NT2/D1 (cell line): ENCODE data around the gene BBS5.

Experiments
- DNase-seq: peaks from one replicate; pipeline ENCODE4 v3.0.0-alpha.2; 2011; ENCODE audit warnings: low read depth, low spot score
- H3K27me3 ChIP-seq: 2 replicates; pipeline ENCODE4 v1.6.0; 2011; ENCODE audit warnings: mild to moderate bottlenecking; ENCODE audit not compliant: insufficient read length, insufficient read depth
- H3K36me3 ChIP-seq: 2 replicates; pipeline ENCODE4 v1.6.1; 2011; ENCODE audit warnings: mild to moderate bottlenecking, low read length, mixed read lengths; ENCODE audit not compliant: insufficient read depth, insufficient read length
- H3K4me1 ChIP-seq: 2 replicates; pipeline ENCODE4 v1.5.1; 2011; ENCODE audit not compliant: insufficient read depth, insufficient read length
- H3K4me3 ChIP-seq: 2 replicates; pipeline ENCODE4 v1.5.1; 2011; ENCODE audit warnings: low read depth; ENCODE audit not compliant: insufficient read length
- H3K9ac ChIP-seq: 2 replicates; pipeline ENCODE4 v1.6.0; 2011; ENCODE audit warnings: low read depth; ENCODE audit not compliant: insufficient read length
- H3K9me3 ChIP-seq: 2 replicates; pipeline ENCODE4 v1.5.1; 2011; ENCODE audit warnings: mild to moderate bottlenecking, low read length; ENCODE audit not compliant: insufficient read depth
- SUZ12 ChIP-seq: IDR thresholded peaks from 2 replicates; pipeline ENCODE4 v1.6.1; 2011; ENCODE audit not compliant: insufficient read length, insufficient read depth; ENCODE audit errors: extremely low read depth
- YY1 ChIP-seq: IDR thresholded peaks from 2 replicates; pipeline ENCODE4 v1.6.1; 2011; ENCODE audit not compliant: insufficient read length, insufficient read depth
- ZNF274 ChIP-seq: IDR thresholded peaks from 2 replicates; pipeline ENCODE4 v1.6.1; 2011; ENCODE audit warnings: mild to moderate bottlenecking, low read depth, low read length

The BBS5 gene

DNA sequence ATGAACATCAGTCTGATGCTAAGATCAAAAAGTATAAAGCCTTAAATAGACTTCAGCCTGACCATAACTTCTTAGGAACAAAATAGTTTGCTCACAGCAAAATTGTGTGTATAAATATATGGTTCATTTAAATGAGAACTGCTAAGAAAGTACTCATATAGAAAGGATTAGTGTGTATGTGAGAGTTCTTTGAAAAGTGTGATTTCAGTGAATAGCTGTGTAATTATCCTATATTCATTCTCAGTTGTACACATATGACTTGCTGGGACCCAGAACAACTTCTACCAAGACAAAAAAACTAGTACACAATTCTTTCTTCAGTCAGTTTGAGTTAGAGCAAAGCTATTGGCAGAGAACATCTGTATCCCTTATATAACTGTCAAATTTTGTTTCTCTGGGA lies 7.2 kb downstream of the BBS5 start:
- peaks cover 3% of the 10 kb centered on the region for H3K36me3 ChIP-seq
- H3K9me3 ChIP-seq: no peaks in the 10 kb centered on the region
- H3K4me1 ChIP-seq: no peaks in the 10 kb centered on the region
- TF ChIP-seq ZNF274: no peak
- TF ChIP-seq SUZ12: no peak
- TF ChIP-seq YY1: no peak
- no peaks in the 10 kb centered on the region for H3K27me3 ChIP-seq
- no peak overlapping the region for H3K9ac ChIP-seq
- no peak overlapping the region for H3K4me3 ChIP-seq
- no peak for DNase-seq

DNA sequence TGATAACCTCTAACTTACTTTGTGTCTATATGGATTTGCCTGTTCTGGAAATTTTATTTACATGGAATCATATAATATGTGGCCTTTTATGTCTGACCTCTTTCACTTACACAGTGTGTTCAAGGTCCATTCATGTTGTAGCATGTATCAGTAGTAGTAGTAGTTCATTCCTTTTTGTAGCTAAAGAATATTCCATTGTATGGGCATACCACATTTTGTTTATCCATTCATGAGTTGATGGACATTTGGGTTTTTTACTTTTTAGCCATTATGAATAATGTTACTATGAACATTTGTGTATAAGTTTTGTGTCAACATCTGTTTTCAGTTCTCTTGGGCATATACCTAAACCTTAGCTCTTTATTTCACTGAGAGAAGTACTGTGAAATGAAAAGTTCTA lies 11.5 kb downstream of the BBS5 start:
- Histone ChIP-seq H3K9ac (no peak overlapping the region), H3K4me3 (no peak overlapping the region), H3K9me3 (no peaks in the 10 kb centered on the region), H3K4me1 (no peaks in the 10 kb centered on the region), H3K27me3 (no peaks in the 10 kb centered on the region), H3K36me3 (no peaks in the 10 kb centered on the region)
- DNase-seq: no peak
- TF ChIP-seq SUZ12 (no peak), YY1 (no peak), ZNF274 (no peak)

GRCh38 chr2:169491378-169491777 lies 12.1 kb downstream of the BBS5 start:
- no peak for DNase-seq
- Histone ChIP-seq H3K9me3 (no peaks in the 10 kb centered on the region), H3K27me3 (no peaks in the 10 kb centered on the region), H3K36me3 (no peaks in the 10 kb centered on the region), H3K4me3 (no peak overlapping the region), H3K9ac (no peak overlapping the region), H3K4me1 (no peaks in the 10 kb centered on the region)
- TF ChIP-seq ZNF274 (no peak), YY1 (no peak), SUZ12 (no peak)

- no peak overlapping the region for H3K9ac ChIP-seq
- H3K4me3 ChIP-seq: no peak overlapping the region
- H3K27me3 ChIP-seq: no peaks in the 10 kb centered on the region
- no peak for TF ChIP-seq YY1
- TF ChIP-seq SUZ12: no peak
- TF ChIP-seq ZNF274: no peak
- no peak for DNase-seq
- H3K36me3 ChIP-seq: no peaks in the 10 kb centered on the region
- no peaks in the 10 kb centered on the region for H3K4me1 ChIP-seq
- no peaks in the 10 kb centered on the region for H3K9me3 ChIP-seq
These were observed 14.1 kb downstream of the BBS5 start for GRCh38 chr2:169493360-169493759.

DNA sequence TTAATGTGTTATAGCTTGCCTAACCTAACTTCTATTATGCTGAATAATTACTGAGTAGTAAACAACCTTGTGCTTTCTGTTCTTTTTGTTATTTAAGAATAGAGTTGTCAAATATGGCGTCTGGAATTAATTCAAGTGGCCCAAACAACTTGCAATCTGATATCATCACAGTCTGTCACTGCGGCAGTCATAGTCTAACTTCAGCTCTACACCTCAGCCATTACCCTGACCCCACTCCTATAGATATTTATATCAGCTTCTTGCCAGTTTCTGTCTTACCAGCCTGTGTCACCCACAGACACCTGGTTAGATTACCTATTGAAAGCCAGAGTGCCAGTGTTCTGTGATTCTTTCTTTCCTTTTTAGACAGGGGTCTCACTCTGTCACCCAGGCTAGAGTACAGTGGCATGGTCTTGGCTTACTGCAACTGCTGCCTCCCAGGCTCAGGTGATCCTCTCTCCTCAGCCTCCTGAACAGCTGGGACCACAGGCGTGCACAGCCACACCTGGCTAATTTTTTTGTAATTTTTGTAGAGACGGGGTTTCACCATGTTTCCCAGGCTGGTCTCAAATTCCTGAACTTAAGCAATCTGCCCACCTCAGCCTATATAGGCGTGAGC lies 16.1 kb downstream of the BBS5 start:
- Histone ChIP-seq H3K4me1 (no peaks in the 10 kb centered on the region), H3K27me3 (no peaks in the 10 kb centered on the region), H3K9ac (no peak overlapping the region), H3K36me3 (no peaks in the 10 kb centered on the region), H3K9me3 (no peaks in the 10 kb centered on the region), H3K4me3 (no peak overlapping the region)
- no peak for DNase-seq
- TF ChIP-seq SUZ12 (no peak), YY1 (no peak), ZNF274 (no peak)

GRCh38 chr2:169504651-169505050 lies 25.4 kb downstream of the BBS5 start:
- H3K4me1 ChIP-seq: no peaks in the 10 kb centered on the region
- TF ChIP-seq SUZ12: no peak
- no peak for TF ChIP-seq ZNF274
- TF ChIP-seq YY1: no peak
- no peak overlapping the region for H3K9ac ChIP-seq
- DNase-seq: no peak
- peaks cover 8% of the 10 kb centered on the region; the same call in 1 of the 2 replicates for H3K9me3 ChIP-seq
- H3K4me3 ChIP-seq: no peak overlapping the region
- H3K27me3 ChIP-seq: no peaks in the 10 kb centered on the region
- no peaks in the 10 kb centered on the region for H3K36me3 ChIP-seq

DNA sequence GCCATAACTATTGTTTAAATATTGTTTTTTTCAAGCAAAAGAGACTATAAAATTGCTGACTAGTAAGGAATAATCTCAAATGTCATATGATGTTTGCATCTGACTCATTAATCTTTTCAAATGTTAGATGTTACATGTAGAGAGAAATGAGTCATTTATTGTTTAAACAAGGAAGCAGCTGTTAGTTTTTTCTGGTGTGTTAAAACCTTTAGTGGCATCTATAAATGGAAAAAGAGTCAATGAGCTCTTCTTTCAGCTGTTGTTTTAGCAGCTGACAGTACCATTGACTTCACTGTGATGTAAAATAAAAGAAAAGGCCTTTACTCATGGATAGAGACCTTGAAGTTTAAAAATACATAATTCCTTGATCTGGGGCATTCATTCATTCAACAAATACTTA lies 28.4 kb downstream of the BBS5 start:
- no peak overlapping the region for H3K4me3 ChIP-seq
- no peaks in the 10 kb centered on the region for H3K36me3 ChIP-seq
- no peak overlapping the region for H3K9ac ChIP-seq
- H3K27me3 ChIP-seq: no peaks in the 10 kb centered on the region
- H3K9me3 ChIP-seq: peaks cover 8% of the 10 kb centered on the region; the same call in 1 of the 2 replicates
- DNase-seq: no peak
- no peaks in the 10 kb centered on the region for H3K4me1 ChIP-seq
- no peak for TF ChIP-seq SUZ12
- no peak for TF ChIP-seq YY1
- TF ChIP-seq ZNF274: no peak

GRCh38 chr2:169509298-169509885 lies 30.1 kb downstream of the BBS5 start, which contains the start of gene KLHL41:
Gene KLHL41, plus strand, starts transcription at chr2:169509702. Its CDS starts 77 bp downstream, at chr2:169509779.
- H3K27me3 ChIP-seq: no peaks in the 10 kb centered on the region
- no peak within 1 kb of the TSS for H3K9ac ChIP-seq
- DNase-seq: no peak
- peaks cover 5% of the 10 kb centered on the region; the same call in 1 of the 2 replicates for H3K9me3 ChIP-seq
- no peak for TF ChIP-seq SUZ12
- TF ChIP-seq YY1: no peak
- no peak for TF ChIP-seq ZNF274
- no peaks in the 10 kb centered on the region for H3K36me3 ChIP-seq
- no peaks in the 10 kb centered on the region for H3K4me1 ChIP-seq
- no peak within 1 kb of the TSS for H3K4me3 ChIP-seq
